WTC11 (cell line): Measurements from ENCODE around the gene RANBP17.

Experiments used
- CREB1 ChIP-seq: sonication (generic); formaldehyde crosslinking; IDR thresholded peaks from 2 replicates; pipeline ENCODE4 v1.8.0; 2023; ENCODE audit warnings: mild to moderate bottlenecking, missing genetic modification reagents
- CTCF ChIP-seq: fragments of 200-600 bp; IDR thresholded peaks from 2 replicates; pipeline ENCODE4 v1.8.0; 2022; ENCODE audit warnings: antibody characterized with exemption
- ELF4 ChIP-seq: sonication (generic); formaldehyde crosslinking; IDR thresholded peaks from 2 replicates; pipeline ENCODE4 v1.8.1; 2022; ENCODE audit warnings: low read depth, mild to moderate bottlenecking, moderate library complexity, missing genetic modification reagents
- JUN ChIP-seq: sonication (generic); formaldehyde crosslinking; IDR thresholded peaks from 2 replicates; pipeline ENCODE4 v1.8.0; 2023; ENCODE audit warnings: mild to moderate bottlenecking, missing genetic modification reagents
- NR3C1 ChIP-seq: sonication (generic); formaldehyde crosslinking; conservative IDR thresholded peaks from 2 replicates; pipeline ENCODE4 v1.8.1; 2023; ENCODE audit warnings: low read depth, mild to moderate bottlenecking, missing genetic modification reagents
- SP1 ChIP-seq: sonication (generic); formaldehyde crosslinking; conservative IDR thresholded peaks from 2 replicates; pipeline ENCODE4 v1.8.1; 2022; ENCODE audit warnings: missing genetic modification reagents
- TF ChIP-seq, protein P1 (sequence below): sonication (generic); formaldehyde crosslinking; IDR thresholded peaks from 2 replicates; pipeline ENCODE4 v1.8.0; 2022; ENCODE audit warnings: mild to moderate bottlenecking, missing genetic modification reagents

GRCh38 chr5:170937914-170938313, 76.1 kb downstream of the RANBP17 start:
- TF ChIP-seq CTCF (no peak), SP1 (CRISPR knock-in tag) (no peak), JUN (CRISPR knock-in tag) (no peak), NR3C1 (no peak), ELF4 (CRISPR knock-in tag) (no peak), CREB1 (CRISPR knock-in tag) (no peak)
- TF ChIP-seq, protein P1, sequence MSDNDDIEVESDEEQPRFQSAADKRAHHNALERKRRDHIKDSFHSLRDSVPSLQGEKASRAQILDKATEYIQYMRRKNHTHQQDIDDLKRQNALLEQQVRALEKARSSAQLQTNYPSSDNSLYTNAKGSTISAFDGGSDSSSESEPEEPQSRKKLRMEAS, result no peak
